ENCODE measurements around the gene IRAK2.

DNA sequence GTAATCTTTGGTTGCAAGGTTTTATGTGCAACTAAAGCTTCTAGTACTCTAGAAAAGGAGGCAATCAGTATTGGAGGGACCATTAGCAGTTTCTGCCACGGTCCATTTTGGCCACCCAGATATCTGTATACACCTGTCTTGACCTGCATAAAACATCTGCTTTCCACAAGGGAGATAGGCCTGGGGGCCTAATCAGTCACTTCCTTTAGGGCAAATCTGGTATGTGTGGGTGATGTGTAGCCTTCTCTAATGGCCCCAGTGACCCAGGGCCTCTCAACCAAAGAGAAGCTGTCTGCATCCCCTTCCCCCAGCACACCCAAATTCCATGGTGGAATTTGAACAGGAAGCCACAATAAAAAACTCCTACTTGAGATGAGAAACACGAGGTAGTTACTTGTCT is 19.5 kb downstream of the IRAK2 start:
- TF ChIP-seq, protein P1, sequence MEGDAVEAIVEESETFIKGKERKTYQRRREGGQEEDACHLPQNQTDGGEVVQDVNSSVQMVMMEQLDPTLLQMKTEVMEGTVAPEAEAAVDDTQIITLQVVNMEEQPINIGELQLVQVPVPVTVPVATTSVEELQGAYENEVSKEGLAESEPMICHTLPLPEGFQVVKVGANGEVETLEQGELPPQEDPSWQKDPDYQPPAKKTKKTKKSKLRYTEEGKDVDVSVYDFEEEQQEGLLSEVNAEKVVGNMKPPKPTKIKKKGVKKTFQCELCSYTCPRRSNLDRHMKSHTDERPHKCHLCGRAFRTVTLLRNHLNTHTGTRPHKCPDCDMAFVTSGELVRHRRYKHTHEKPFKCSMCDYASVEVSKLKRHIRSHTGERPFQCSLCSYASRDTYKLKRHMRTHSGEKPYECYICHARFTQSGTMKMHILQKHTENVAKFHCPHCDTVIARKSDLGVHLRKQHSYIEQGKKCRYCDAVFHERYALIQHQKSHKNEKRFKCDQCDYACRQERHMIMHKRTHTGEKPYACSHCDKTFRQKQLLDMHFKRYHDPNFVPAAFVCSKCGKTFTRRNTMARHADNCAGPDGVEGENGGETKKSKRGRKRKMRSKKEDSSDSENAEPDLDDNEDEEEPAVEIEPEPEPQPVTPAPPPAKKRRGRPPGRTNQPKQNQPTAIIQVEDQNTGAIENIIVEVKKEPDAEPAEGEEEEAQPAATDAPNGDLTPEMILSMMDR (conservative IDR thresholded peaks at IDR 0.05 in 1 of 2, IDR thresholded peaks at IDR 0.05 in 1 of 2; ENCODE audit: low read depth in 1 of 2, low read length in 2 of 2) = no peak
- no peak for TF ChIP-seq EZH2 (IDR thresholded peaks at IDR 0.05; ENCODE audit: low read length, missing control alignments)

Data from fibroblast of lung (primary cell).